HCT116 (cell line): ENCODE data around the gene WDR64. TPM values are rescaled to one million over a fixed set of nuclear protein-coding genes. Genes with fewer than 3 reads are reported as not detected.

Source experiments
- ATAC-seq: fragments of 200-7000 bp; cut with Tn5 transposase; 2 replicates; pipeline ENCODE4 v1.9.1; 2020; ENCODE audit warnings: mild to moderate bottlenecking, moderate library complexity
- BruUV-seq: library from RNA; stranded (reverse); fragments of 400-500 nt; replicated peaks from 2 replicates; lab custom pipeline; 2021; lab: Mats Ljungman, UMichigan
- CTCF ChIA-PET: fragments of 300-600 bp; sonication (Branson Sonifier 250); formaldehyde crosslinking; loops from one replicate; lab custom pipeline; 2021; ENCODE audit warnings: antibody characterized with exemption; lab: Charles Lee
- POLR2A ChIA-PET: fragments of 300-600, 350-600 bp; sonication (Branson Sonifier 250); formaldehyde crosslinking; loops from one replicate; lab custom pipeline; 2021; ENCODE audit warnings: antibody characterized with exemption; lab: Charles Lee
- RAD21 ChIA-PET, 2 experiments: fragments of 300-600 bp; sonication (Branson Sonifier 250); formaldehyde crosslinking; loops; one replicate each; lab custom pipeline; 2023; ENCODE audit warnings: low total read pairs in 2 of 2; ENCODE audit not compliant: uncharacterized antibody in 2 of 2, unreplicated experiment in 2 of 2, low non-redundant PET in 1 of 2; lab: Charles Lee
- DNase-seq: peaks from one replicate; pipeline ENCODE4 v3.0.0-alpha.2; 2010; ENCODE audit warnings: low read depth, low spot score
- H2AFZ ChIP-seq: fragments of 200-600 bp; shearing (Covaris generic), sonication (generic); 2 replicates; pipeline ENCODE4 v1.6.1; 2017; ENCODE audit warnings: low read depth, mixed run types, mixed read lengths, antibody characterized with exemption, low read length; ENCODE audit not compliant: poor library complexity, severe bottlenecking
- H3K27ac ChIP-seq: 2 replicates; pipeline ENCODE4 v1.5.1; 2012; ENCODE audit warnings: low read depth, low read length
- H3K27me3 ChIP-seq: fragments of 200-600 bp; sonication (generic); 2 replicates; pipeline ENCODE4 v1.6.1; 2016; ENCODE audit warnings: mixed run types, low read length, mixed read lengths; ENCODE audit not compliant: insufficient read depth
- H3K36me3 ChIP-seq, 2 experiments: fragments of 200-500 bp in 1 of 2; fragments of 200-600 bp in 1 of 2; sonication (Bioruptor generic) in 1 of 2; sonication (generic) in 1 of 2; 2 replicates each; pipeline versions ENCODE4 v1.5.1 to v1.6.1; 2014 to 2016; ENCODE audit warnings: low read length in 2 of 2, inconsistent platforms in 1 of 2, mixed read lengths in 1 of 2, mixed run types in 1 of 2; ENCODE audit not compliant: insufficient read depth in 2 of 2, control insufficient read depth in 1 of 2
- H3K4me1 ChIP-seq, 2 experiments: fragments of 200-600 bp in 1 of 2; sonication (generic) in 1 of 2; 2 replicates each; pipeline versions ENCODE4 v1.5.1 to v1.6.1; 2012 to 2017; ENCODE audit warnings: low read length in 2 of 2, inconsistent platforms in 1 of 2, mild to moderate bottlenecking in 1 of 2, mixed read lengths in 1 of 2, mixed run types in 1 of 2, moderate library complexity in 1 of 2; ENCODE audit not compliant: insufficient read depth in 2 of 2, control insufficient read depth in 1 of 2
- H3K4me2 ChIP-seq: fragments of 200-600 bp; sonication (generic); 2 replicates; pipeline ENCODE4 v1.6.1; 2017; ENCODE audit warnings: mixed run types, low read length, mixed read lengths
- H3K4me3 ChIP-seq, 2 experiments: fragments of 200-600 bp in 1 of 2; sonication (generic) in 1 of 2; replicated peaks in 1 of 2; 2 replicates each; pipeline ENCODE4 v1.5.1; 2011 to 2016; ENCODE audit warnings: low read length in 2 of 2, control low read depth in 1 of 2, low read depth in 1 of 2, mild to moderate bottlenecking in 1 of 2, mixed read lengths in 1 of 2, mixed run types in 1 of 2
- H3K79me2 ChIP-seq: fragments of 200-600 bp; sonication (generic); 2 replicates; pipeline ENCODE4 v1.6.1; 2017; ENCODE audit warnings: mild to moderate bottlenecking, mixed run types, low read length, moderate library complexity, mixed read lengths; ENCODE audit not compliant: insufficient read depth
- H3K9ac ChIP-seq: fragments of 200-600 bp; sonication (generic); 2 replicates; pipeline ENCODE4 v1.6.1; 2016; ENCODE audit warnings: low read length, mixed read lengths
- H3K9me2 ChIP-seq: fragments of 200-600 bp; sonication (generic), shearing (Covaris generic); 2 replicates; pipeline ENCODE4 v1.6.1; 2017; ENCODE audit warnings: mixed run types, mild to moderate bottlenecking, moderate library complexity; ENCODE audit not compliant: insufficient read depth
- H3K9me3 ChIP-seq, 2 experiments: fragments of 200-500 bp in 1 of 2; fragments of 200-600 bp in 1 of 2; sonication (Bioruptor generic) in 1 of 2; sonication (generic) in 1 of 2; 2 replicates each; pipeline ENCODE4 v1.6.1; 2014 to 2017; ENCODE audit warnings: low read length in 2 of 2, mixed read lengths in 2 of 2, inconsistent platforms in 1 of 2, low read depth in 1 of 2, mild to moderate bottlenecking in 1 of 2, mixed run types in 1 of 2, moderate library complexity in 1 of 2; ENCODE audit not compliant: control insufficient read depth in 1 of 2, insufficient read depth in 1 of 2
- H4K20me1 ChIP-seq: fragments of 200-600 bp; sonication (generic), shearing (Covaris generic); 2 replicates; pipeline ENCODE4 v1.6.1; 2017; ENCODE audit warnings: mixed run types, mild to moderate bottlenecking, moderate library complexity; ENCODE audit not compliant: insufficient read depth
- CEBPB ChIP-seq: IDR thresholded peaks from 2 replicates; pipeline ENCODE4 v1.6.1; 2012; ENCODE audit warnings: low read depth
- ELF1 ChIP-seq: IDR thresholded peaks from 2 replicates; pipeline ENCODE4 v1.6.1; 2012; ENCODE audit warnings: low read depth, borderline replicate concordance
- EZH2phosphoT487 ChIP-seq: fragments of 200-600 bp; IDR thresholded peaks from 2 replicates; pipeline ENCODE4 v1.6.1; 2018; ENCODE audit warnings: antibody characterized with exemption, borderline replicate concordance
- FOSL1 ChIP-seq: IDR thresholded peaks from 2 replicates; pipeline ENCODE4 v1.6.1; 2012; ENCODE audit warnings: low read depth
- JUND ChIP-seq: IDR thresholded peaks from 2 replicates; pipeline ENCODE4 v1.6.1; 2012
- MAX ChIP-seq: IDR thresholded peaks from 2 replicates; pipeline ENCODE4 v1.6.1; 2012
- POLR2A ChIP-seq: IDR thresholded peaks from 2 replicates; pipeline ENCODE4 v1.7.0; 2011; ENCODE audit warnings: borderline replicate concordance; ENCODE audit not compliant: insufficient read depth, insufficient read length; ENCODE audit errors: extremely low read depth
- POLR2AphosphoS5 ChIP-seq: IDR thresholded peaks from 2 replicates; pipeline ENCODE4 v1.6.1; 2011; ENCODE audit warnings: mild to moderate bottlenecking, low read depth, low read length, moderate library complexity
- RAD21 ChIP-seq: IDR thresholded peaks from 2 replicates; pipeline ENCODE4 v1.6.1; 2012; ENCODE audit warnings: low read depth, mild to moderate bottlenecking
- REST ChIP-seq: IDR thresholded peaks from 2 replicates; pipeline ENCODE4 v1.6.1; 2012; ENCODE audit warnings: low read depth
- SP1 ChIP-seq: IDR thresholded peaks from 2 replicates; pipeline ENCODE4 v1.6.1; 2012; ENCODE audit warnings: low read depth
- ZFX ChIP-seq: fragments of 450-650 bp; IDR thresholded peaks from 2 replicates; pipeline ENCODE4 v1.6.1; 2017
- intact Hi-C: fragments of 100-400 bp; cut with micrococcal nuclease; formaldehyde crosslinking; loops from 2 replicates; pipeline ENCODE4 v1.10.0; 2022
- total RNA-seq: library from RNA; stranded (reverse); gene quantifications from one replicate; pipeline ENCODE4 v1.2.1, GENCODE V29; 2021; ENCODE audit not compliant: unreplicated experiment
- TF ChIP-seq, protein P1 (sequence below), 3 experiments: fragments of 200-600 bp in 1 of 3; sonication (generic) in 1 of 3; IDR thresholded peaks in 2 of 3; conservative IDR thresholded peaks in 1 of 3; 2 replicates each; pipeline ENCODE4 v1.5.1; 2012 to 2017; ENCODE audit warnings: low read depth in 2 of 3, low read length in 2 of 3, antibody characterized with exemption in 1 of 3, borderline replicate concordance in 1 of 3, control low read depth in 1 of 3, mild to moderate bottlenecking in 1 of 3, mixed read lengths in 1 of 3, mixed run types in 1 of 3, moderate library complexity in 1 of 3; ENCODE audit not compliant: insufficient read depth in 1 of 3

WDR64 gene
- total RNA-seq, 1 experiment from 2014 or later: not detected

- H3K4me2 ChIP-seq: no peak overlapping the region
Observed at GRCh38 chr1:241614144-241614543, 37.9 kb upstream of the WDR64 start.

GRCh38 chr1:241614572-241614971, 37.5 kb upstream of the WDR64 start:
- H3K27ac ChIP-seq: no peak overlapping the region
- no peaks in the 10 kb centered on the region for H3K27me3 ChIP-seq
- DNase-seq: no peak
- H3K9me2 ChIP-seq: no peaks in the 10 kb centered on the region
- POLR2A ChIA-PET: no interaction called here
- no peak overlapping the region for H3K4me2 ChIP-seq
- ATAC-seq: no peak
- peaks cover 0 to 5% of the 10 kb centered on the region in 2 experiments; a peak in 1 of 4 replicates for H3K4me1 ChIP-seq
- no peak overlapping the region for H3K9ac ChIP-seq
- no peak overlapping the region for H2AFZ ChIP-seq
- no peaks in the 10 kb centered on the region for H4K20me1 ChIP-seq
- RAD21 ChIA-PET: no interaction called here
- H3K36me3 ChIP-seq: no peaks in the 10 kb centered on the region
- BruUV-seq: no TSS peak
- intact Hi-C loops: no loop called here
- CTCF ChIA-PET: no interaction called here
- no peaks in the 10 kb centered on the region for H3K79me2 ChIP-seq
- no peaks in the 10 kb centered on the region for H3K9me3 ChIP-seq
- H3K4me3 ChIP-seq: no peak overlapping the region
- TF ChIP-seq SP1 (no peak), ZFX (no peak), JUND (no peak), RAD21 (no peak), CEBPB (no peak), EZH2phosphoT487 (no peak), POLR2A (no peak), REST (no peak), ELF1 (no peak), POLR2AphosphoS5 (no peak)
- TF ChIP-seq, protein P1, sequence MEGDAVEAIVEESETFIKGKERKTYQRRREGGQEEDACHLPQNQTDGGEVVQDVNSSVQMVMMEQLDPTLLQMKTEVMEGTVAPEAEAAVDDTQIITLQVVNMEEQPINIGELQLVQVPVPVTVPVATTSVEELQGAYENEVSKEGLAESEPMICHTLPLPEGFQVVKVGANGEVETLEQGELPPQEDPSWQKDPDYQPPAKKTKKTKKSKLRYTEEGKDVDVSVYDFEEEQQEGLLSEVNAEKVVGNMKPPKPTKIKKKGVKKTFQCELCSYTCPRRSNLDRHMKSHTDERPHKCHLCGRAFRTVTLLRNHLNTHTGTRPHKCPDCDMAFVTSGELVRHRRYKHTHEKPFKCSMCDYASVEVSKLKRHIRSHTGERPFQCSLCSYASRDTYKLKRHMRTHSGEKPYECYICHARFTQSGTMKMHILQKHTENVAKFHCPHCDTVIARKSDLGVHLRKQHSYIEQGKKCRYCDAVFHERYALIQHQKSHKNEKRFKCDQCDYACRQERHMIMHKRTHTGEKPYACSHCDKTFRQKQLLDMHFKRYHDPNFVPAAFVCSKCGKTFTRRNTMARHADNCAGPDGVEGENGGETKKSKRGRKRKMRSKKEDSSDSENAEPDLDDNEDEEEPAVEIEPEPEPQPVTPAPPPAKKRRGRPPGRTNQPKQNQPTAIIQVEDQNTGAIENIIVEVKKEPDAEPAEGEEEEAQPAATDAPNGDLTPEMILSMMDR (IDR thresholded peaks at IDR 0.05 in 2 of 3, conservative IDR thresholded peaks at IDR 0.05 in 1 of 3; ENCODE audit: borderline replicate concordance in 1 of 3, insufficient read depth in 1 of 3, low read depth in 2 of 3, low read length in 2 of 3): no peak

More at GRCh38 chr1:241614144-241614543, 37.9 kb upstream of the WDR64 start:
- Histone ChIP-seq H3K79me2 (no peaks in the 10 kb centered on the region), H3K27ac (no peak overlapping the region), H4K20me1 (no peaks in the 10 kb centered on the region), H3K9me2 (no peaks in the 10 kb centered on the region), H3K4me1 (peaks cover 0 to 5% of the 10 kb centered on the region in 2 experiments; a peak in 1 of 4 replicates), H3K9me3 (no peaks in the 10 kb centered on the region), H3K4me3 (no peak overlapping the region), H3K27me3 (no peaks in the 10 kb centered on the region), H2AFZ (no peak overlapping the region), H3K36me3 (no peaks in the 10 kb centered on the region), H3K9ac (no peak overlapping the region)
- no peak for ATAC-seq
- intact Hi-C loops: no loop called here
- TF ChIP-seq JUND (no peak), ZFX (no peak), MAX (no peak), FOSL1 (no peak), POLR2A (no peak), SP1 (no peak)
- POLR2A ChIA-PET: no interaction called here
- CTCF ChIA-PET: no interaction called here
- DNase-seq: no peak
- RAD21 ChIA-PET: no interaction called here
- BruUV-seq: no TSS peak
